Inflammatory macrophage treated with lipopolysaccharide for 4 hours (primary cell): Measurements from ENCODE around the gene RUFY4.
"Not testable (repeated sequence)": the region's sequence is repeated elsewhere in the genome, so short reads cannot be mapped to it uniquely, and the experiment has no call there.

Source experiments
- DNase-seq: peaks from one replicate; pipeline ENCODE4 v3.0.0-alpha.2; 2020

Gene RUFY4

DNA sequence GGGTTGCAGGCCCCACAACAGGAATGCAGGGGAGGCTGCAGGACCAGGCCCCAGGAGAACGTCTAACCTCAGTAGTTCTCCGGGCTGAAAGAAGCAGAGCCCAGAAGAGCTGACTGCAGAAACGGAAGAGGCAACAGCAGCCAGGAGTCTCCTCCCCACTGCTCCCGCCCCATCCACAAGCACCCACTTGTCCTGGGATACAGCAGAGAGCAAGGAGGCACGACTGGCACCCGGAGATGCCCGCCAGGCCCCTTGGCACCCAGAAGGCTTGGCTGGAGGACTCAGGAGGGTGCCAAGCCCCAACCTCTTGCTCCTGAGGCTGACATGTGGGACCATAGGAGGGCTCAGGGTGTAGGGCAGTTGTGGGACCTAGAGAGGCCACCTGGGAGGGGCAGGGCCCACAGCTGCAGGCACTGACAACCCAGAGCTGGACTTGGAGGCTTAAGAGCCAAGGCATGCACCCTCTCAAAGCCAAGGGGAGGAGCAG is 37.2 kb upstream of the RUFY4 start:
- DNase-seq = no peak

DNA sequence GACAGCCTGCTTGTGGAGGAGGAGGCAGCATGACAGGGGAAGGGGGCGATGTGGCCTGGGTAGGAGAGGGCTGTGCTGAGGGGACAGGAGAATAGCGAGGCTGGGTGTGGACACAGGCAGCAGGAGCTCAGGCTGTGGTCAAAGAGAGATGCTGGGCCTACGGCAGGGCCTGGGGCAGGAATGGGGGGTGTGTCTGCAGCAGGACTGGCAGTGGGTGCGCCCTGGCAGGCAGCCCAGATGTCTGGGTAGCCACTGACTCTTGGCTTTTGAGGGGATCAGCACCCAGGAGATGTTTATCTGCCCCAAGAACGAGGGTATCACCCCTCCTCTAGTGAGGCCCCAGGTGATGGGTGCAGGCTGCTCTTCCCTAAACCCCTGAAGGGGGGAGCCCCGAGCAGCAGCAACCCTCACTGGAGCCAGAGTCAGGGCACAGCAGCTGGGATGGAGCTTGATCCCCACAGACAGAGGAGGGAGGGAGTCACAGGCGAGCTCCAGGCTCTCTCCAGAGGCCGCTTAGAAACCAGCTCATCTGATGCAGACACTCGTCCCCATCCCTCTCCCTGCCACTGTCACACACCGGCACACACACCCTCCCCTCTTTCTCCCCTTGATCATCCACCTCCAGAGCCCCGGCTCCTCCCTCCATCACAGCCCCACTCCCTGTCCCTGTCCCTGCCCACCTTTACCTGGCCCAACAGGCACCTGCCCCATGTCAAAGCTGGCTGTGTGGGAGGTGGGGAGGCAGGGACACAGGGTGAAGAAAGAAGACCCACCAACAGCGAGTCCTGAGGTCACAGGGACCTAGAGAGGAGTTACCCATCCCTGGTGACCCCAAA is 36.5 kb upstream of the RUFY4 start:
- DNase-seq = no peak

DNA sequence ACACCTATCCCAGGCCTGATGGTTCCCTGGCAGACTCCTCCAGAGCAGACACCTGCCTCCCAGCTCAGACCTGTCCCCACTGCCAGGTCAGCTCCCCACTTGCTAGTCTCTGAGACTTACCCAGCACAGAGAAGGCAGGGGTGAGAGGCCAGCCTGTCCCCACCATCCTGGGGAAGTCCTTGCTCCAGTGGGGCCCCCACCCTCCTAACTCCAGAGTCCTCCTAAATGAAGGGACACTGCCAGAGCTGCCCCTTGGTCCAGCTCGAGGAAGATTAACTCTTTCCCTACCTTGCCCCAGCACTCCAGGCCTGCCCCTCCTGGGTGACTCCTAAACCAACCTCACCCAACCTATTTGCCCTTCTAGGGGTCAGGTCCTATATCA is 35.9 kb upstream of the RUFY4 start:
- no peak for DNase-seq

DNA sequence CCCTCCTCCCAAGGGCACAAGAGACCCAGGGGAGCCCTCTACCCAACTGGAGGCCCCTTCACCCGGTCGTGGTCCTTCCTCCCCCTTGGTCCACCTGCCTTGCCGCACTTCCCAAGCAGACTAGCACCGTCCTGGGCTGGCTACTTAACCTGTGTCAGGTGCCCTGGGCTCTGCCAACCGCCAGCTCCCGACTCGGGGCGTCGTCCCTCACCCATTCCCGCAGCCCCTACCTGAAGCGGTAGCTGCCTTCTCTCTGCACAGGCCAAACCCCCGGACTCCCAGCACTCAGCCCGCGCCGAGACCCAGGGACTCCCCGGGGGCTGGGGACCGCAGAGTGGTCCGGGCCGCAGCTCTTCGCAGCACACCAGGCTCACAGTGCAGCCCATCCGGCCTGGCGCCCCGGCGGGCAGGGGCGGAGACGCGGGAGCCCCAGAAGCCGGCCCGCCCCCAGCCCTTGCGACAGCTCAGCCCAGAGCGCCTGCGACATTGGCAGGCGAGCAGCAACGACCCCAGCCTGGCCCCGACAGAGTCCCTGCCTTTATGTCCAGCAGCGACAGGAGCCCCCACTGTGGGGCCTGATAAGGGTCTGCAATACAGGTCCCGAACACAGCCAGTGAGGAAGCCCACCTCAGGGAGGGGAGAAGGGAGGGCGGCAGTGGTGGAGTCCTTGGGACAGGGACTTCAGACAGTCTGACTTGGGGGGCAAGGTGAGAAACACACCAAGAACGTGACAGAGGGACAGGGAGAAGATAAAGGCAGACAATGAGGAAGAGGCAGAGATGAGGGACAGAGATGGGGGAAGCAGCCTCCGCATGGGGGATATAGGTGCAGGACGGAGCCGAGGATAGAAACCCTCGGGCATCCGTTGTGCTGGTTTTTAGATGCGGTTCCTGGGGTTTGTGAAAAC is 35.2 kb upstream of the RUFY4 start:
- no peak for DNase-seq

DNA sequence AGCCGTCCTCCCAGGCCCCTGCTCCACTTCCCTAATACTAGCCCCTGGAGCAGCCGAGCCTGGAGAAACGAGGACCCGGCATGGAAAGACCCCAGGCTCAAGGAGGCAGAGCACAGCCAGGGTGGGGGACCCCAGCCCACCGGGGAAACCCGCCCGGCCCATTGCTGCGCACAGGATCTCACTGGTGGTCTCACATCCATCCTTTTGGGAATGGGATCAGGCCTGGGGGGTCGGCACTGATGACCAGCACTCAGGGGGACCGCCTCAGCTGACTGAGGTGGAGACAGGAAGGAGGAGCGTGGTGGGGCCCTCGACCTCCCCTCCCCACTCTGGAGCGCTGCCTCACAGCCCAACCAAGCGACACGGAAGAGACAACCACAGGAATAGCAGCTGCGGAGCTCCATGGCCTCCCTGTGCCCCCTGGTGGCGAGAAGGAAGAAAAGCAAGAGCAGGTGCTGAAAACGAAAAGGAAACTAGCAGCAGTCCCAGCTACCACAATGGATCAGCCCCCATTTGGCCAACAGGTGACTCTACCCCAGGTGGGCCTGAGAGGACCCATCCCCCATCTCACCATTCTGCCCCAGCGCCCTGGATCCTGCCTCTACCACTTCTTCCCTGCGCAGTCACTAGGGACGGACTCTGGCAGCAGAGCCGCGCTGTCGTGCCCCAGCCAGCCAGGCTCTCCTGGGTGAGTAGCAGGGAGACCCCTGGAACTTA is 34.4 kb upstream of the RUFY4 start:
- peak; percentile 67 for DNase-seq

DNA sequence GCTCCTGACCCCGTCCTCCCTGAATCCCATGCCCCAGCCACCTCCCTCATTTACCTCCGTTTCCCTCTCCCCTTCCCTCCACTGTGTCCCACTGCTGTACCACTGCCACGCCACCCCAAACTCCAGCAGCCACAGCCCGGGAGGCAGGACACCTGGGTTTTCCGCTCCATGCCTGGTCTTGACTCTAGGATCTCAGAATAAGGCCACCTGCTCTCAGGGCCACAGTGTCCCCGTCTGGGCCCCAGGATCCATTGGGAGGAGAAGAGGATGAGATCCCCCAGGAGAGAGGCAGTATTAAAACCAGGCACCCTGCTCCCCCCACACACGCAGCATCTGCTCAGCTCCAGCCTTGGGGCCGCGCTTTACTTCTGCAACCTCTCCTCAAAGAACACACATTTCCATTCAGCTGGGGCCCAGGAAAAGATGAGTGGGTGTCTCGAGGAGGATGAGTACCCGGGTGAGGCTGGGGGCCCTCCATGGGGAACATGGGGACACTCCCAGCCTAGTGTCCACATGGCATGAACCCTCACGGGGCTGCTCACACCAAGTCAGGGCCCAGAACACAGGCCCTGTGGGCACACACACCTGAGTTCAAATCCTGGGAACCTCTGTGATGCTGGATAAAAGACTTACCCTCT is 33.5 kb upstream of the RUFY4 start:
- DNase-seq = no peak

DNA sequence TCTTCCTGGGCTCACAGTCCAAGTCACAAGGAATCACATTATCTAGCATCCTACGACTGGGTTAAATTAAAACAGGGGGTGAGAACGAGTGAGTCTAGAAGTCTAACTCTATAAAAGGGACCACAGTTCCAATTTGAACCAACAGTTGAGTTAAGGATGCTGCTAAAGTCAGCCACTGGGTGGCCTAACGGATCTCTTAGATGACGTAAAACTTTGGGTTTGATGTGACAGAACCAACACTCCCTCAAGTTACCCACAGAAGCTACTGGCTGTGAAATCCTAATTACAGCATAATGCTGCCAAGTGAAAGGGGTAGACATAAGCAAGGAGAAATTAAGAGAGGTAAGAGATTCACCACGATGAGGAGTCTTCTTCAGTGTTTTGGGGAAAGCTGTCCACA is 32.7 kb upstream of the RUFY4 start:
- peak; percentile 75 for DNase-seq

DNA sequence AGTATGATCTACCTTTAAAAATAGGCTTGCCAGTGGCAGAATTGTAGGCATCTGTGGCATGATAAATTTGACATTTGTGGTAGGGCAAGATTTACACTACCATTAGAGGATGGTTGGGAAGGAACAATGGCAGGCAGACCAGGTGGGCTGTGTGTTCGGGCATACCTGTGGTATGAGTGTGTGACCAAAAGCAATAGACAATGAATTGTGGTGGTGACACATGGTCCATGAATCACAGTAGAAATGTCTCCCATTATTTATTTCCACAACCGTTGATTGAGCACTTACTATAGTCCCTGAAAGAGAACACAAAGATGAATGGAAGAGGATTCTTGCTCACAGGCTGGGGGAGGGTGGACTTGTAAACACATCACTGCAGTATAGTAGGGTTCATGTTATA is 29.9 kb upstream of the RUFY4 start:
- DNase-seq = no peak

DNA sequence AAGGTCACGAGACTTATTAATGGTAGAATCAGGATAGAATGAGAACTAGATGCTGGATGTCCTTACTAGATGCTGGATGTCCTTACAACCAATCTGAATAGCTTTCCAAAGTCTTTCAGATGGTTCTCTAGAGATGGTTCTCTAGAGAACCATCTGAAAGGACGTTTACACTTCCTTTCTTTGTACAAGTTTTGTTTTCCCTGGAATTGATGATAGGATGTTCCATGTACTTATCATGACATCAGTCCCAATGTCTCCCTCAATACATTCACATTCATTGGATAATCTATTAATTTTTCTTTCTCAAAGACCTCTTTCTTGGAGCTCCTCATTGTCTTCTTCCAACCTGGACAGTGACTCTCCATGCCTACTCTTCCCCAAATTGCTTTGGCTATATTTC is 28.2 kb upstream of the RUFY4 start:
- no peak for DNase-seq

DNA sequence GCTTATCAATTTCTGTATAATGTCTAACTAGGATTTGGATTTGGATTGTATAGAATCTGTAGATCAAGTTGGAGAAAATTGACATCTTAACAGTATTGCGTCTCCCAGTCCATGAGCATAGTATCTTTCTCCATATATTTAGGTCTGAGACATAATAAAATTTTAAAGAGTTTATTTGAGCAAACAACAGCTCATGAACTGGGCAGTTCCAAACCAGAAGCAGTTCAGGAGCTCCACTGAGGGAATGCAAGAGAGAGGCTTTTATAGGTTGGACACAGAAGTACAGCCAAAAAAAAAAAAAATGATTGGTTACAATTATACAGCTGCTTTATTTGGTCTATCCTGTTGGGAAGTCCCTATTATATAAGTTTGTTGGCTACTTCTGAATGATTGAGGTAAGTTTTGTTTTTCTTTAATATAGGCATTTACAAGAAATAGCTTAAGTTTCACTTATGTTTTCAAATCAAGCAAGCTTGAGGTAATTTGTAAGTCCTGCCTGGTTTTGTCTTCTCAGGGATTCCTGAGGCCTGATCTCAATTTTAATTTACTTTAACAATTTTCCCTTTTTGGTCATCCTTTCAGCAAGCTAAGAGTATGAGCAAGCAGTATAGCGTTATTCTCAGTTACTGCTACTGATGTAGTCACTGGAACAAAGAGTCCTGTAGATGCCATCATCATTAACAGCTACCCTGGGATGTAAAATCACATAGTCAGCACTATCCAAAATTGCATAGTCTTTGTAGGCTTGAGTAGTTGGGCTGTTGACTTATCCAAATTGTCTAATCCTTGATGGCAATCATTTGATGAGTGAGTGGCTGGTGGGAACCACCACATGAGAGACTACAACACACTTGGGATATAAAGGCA is 27.5 kb upstream of the RUFY4 start:
- peak; percentile 81 for DNase-seq

DNA sequence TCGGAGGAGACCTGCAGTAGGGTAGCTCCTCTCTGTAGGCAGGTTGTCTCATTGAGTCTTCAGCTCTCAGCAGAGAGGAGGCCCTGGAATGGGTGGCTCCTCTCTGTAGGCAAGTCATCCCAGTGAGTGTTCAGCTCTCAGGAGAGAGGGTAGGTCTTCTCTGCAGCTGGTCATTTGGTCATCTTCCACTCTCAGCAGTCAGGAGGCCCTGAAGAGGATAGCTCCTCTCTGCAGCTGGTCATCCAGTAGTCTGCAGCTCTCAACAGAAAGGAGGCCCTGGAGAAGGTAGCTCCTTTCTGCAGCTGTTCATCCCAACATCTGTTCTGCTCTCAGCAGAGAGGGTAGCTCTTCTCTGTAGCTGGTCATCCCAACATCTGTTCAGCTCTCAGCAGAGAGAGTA is 26.0 kb upstream of the RUFY4 start:
- no peak for DNase-seq

DNA sequence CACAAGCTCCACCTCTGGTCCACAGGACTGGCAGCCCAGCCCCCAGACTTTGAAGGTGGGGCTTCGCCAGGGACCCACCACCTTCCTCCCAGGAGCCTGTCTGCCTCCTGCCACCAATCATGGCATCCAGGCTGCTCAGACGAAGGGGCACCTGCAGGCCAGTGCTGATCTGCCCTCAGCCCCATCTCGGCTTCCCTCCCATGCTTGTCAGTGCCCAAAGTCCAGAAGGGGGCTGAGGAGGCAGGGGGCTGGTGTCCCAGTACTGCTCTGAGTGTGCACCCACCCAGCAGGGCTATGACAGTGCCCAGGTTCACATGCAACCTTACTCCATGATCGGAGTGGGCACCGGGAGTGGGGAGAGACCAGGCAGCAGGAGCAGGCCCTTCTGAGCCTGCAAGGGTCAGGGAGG is 25.3 kb upstream of the RUFY4 start:
- DNase-seq = no peak

DNA sequence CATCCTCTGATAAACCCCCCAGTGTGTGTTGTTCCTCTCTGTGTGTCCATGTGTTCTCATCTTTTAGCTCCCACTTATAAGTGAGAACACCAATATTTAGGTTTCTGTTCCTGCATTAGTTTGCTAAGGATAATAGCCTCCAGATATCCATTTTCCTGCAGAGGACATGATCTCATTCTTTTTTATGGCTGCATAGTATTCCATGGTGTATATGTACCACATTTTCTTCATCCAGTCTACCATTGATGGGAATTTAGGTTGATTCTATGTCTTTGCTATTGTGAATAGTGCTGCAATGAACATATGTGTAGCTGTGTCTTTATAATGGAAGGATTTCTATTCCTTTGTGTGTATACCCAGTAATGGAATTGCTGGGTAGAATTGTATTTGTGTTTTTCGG is 24.5 kb upstream of the RUFY4 start:
- not testable (repeated sequence) for DNase-seq

DNA sequence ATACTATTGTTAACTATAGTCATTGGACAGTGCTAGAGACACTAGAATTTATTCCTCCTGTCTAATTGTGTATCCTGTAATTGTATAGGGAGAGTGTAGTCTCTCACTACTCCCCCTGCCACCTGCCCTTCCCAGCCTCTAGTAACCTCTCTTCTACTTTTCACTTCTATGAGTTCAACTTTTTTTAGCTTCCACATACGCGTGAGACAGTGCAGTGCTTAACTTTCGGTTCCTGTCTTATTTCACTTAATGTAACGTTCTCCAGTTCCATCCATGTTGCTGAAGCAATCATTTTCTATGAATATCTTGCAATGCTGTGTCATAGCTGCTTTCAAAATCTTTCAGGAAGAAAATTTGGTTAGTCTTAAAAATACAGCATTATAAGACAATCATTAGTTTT is 22.8 kb upstream of the RUFY4 start:
- peak; percentile 98 for DNase-seq

DNA sequence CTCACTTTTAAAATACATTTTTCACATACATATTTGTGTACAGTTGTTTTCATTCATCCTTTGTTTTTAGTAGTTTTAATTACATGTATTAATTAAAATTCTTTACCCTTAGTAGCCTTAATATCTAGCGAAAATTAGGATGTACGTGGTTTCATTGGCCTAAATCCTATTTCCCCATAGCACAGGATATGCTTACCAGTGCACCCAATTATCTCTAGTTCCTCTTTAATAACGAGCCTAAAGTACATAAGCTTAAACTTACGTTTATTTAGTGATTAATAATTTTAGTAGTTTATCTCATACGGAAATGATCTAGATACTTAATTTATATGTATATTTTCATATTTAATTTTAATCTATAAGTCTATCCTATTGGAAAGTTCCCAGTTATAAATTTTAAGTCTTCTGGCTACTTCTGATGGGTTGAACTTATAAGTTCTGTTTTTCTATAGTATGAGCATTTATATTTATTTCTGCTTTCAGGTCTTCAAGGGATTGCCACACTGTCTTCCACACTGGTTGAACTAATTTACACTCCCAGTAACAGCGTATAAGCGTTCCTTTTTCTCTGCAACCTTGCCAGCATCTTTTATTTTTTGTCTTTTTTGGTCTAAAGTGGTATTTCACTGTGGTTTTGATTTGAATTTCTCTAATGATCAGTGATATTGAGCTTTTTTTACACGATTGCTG is 21.4 kb upstream of the RUFY4 start:
- peak; percentile 82 for DNase-seq

DNA sequence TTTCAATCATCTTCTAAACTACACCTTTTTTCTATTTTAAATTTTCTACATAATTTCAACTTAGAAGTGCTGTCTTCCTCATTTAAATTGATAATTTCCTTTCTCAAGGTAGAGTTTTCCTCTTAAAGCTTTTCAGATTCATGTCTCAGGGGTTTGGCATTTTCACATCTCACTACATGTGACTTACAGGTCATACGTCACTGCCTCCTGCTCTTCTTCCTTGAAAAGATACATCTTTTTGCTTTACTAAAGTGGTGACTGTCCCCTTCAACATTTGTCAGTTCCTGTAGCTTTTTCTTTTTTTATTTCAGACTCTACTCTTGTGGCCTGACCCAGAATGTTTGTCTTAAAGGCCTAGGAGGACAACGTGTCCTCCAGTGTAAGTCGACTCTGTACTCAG is 17.1 kb upstream of the RUFY4 start:
- no peak for DNase-seq

DNA sequence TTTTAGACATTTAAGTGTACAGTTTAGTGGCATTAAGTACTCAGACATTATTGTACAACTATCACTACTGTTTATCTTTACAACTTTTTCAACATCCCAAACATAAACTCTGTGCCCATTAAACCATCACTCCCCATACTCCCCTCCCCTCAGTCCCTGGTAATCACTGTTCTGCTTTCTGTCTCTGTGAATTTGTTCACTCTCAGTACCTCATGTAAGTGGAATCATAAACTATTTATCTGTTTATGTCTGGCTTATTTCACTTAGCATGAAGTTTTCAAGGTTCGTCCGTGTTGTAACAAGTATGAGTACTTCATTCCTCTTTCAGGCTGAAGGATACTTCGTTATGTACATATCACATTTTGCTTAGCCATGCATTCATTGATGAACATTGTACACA is 9.8 kb upstream of the RUFY4 start:
- DNase-seq = peak; percentile 46

DNA sequence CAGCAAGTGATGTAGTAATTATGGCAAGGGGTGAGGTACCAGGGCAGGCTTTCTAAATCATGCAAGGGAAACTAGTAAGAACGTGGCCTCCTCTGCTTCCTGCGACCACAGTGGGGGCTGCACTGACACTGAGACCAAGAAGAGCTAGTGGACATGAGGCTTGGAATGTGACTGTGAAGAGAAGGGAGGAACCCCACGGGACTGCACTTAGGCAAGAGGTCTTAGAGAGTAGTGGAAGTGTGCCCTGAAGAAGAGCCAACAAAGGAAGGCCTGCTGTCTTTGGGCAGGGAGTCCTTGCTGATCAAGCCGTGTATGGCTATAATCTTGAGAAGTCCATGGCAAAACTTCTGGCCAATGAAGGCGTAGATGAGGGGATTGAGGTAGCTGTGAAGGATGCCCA is 8.9 kb upstream of the RUFY4 start:
- DNase-seq = peak; percentile 31

DNA sequence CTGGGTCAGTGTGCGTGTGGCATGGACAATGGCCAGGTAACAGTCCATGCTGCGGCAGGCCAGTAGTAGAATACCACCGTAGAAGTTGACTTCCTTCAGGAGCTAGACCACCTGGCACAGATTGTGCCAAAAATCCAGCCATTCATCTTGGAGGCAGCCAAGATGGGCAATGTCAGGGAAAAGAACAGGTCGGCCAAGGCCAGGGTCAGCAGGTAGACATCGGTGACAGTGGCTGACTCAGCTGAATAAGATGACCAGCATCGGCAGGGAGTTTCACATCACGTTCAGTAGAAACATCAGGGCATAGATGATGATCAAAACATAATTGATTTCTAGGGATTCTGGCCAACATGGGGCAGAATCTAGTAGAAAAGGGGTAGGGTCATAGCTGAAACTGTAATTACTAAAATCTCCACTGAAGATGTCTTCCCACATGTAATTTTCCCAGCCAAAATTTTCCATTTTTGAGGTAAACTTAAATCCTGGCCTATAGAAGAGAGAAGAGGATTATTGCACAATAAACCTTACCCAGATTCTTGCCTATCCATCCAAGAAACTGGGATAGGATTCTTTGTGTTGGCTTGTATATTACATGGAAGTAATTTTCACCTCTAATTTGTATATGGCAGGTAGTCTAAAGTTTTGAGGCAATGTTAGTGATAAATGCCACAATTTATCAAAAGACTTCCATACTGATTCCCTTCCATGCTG is 7.9 kb upstream of the RUFY4 start:
- DNase-seq = no peak

DNA sequence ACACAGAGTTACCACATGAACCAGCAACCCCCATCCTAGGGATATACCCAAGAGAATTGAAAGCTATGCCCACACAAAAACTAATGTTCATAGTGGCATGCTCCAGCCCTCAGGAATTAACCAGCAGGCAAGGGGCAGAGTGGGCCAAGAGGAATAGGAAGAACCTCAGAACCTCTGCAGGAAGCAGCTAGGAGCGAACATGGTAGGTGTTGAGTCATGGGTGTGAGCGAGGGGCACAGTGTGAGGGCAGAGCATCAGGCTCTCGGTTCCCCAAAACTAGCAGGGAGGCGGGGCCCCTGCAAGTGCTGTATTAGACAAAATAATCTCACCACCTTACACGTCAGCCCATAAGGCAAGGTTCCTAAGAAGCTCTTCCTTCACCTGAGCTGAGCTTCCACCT is 5.6 kb upstream of the RUFY4 start:
- DNase-seq = peak; percentile 85

DNA sequence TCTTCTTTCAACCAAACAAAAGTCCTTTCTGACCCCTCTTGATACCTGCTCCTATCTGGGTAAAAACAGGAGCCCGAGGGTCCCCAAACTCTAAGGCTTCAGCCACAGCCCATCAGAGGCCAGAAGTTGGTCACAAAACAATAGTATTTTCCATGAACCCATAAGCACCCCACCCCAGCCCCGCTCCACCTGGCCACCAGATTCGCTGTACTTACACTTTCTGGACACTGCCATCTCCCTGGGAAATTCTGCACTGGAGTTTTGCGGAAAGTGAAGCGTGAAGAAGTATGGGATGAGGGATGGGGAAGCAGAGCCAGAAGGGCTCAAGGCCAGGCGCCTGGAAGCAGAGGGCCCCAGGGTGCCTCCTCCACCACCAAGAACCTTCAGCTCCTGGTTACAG is 5.2 kb upstream of the RUFY4 start:
- no peak for DNase-seq
